CD4-positive, alpha-beta T cell treated with Interleukin-15 for 4 hours (primary cell): Measurements from ENCODE around the gene TMEM132E.

Experiments
- DNase-seq: peaks from one replicate; pipeline ENCODE4 v3.0.0-alpha.2; 2020; ENCODE audit warnings: low spot score

TMEM132E gene

DNA sequence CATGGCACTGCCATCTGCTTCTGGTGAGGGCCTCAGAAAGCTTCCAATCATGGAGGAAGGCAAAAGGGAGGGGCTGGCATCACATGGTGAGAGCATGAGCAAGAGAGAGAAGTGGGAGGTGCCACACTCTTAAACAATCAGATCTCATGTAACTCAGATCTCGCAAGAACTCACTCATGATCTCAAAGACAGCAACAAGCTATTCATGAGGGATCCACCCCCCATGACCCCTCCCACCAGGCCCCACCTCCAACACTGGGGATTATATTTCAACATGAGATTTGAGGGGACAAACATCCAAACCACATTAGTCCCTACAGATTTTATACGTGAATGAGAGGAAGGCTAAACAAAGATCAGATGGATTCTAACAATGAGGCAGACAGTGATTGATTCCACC lies 8.9 kb upstream of the TMEM132E start:
- no peak for DNase-seq

DNA sequence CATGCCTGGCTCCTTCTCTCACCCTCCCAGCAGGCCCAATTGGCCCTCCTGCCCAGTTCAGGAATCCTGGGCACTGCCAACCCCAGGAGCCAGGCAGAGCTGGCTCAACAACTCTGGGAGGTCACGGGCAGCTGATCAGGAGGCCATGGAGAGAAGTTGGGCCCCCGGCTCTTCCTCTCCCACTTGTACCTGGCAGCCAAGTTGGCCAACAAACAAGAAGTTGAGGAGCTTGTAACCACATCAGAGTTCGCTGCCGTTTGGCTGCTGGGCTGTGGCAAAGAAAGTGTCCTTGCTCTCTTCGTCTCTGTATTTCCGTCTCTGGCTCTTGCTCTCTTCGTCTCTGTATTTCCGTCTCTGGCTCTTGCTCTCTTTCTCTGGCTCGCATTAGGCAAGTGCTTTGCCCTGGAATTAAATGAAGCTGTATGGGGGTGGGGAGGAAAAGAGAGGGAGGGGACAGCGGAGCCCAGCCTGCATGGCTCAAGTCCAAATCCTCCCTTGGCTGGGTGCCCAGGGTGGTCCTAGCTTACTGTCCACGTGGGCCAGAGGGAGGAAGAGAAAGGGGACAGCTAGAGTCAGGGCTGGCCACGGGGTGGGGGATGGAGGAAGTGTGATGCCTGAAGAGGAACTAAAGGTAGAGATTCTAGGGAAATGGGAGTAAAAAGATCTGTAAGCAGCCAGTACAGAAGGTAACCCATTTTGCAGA lies 7.8 kb upstream of the TMEM132E start:
- no peak for DNase-seq

DNA sequence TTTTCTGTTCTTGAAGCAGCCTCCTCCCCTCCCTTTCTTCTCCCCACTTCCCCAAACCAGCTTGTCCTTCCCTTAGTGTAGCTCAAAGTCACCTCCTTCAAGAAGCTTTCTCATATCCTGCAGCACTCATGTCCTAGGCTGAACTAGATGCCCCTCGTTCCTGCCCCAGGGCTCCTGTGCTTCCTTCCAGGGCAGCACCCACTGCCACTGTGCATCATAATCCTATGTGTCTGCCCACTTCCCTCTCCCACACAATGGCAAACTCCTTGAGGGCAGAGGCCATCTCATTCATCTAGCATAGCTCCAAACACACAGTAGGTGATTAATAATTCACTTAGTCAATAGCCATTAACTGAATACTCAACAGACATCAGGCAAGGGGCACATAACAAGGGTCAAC lies 6.9 kb upstream of the TMEM132E start:
- DNase-seq = no peak

DNA sequence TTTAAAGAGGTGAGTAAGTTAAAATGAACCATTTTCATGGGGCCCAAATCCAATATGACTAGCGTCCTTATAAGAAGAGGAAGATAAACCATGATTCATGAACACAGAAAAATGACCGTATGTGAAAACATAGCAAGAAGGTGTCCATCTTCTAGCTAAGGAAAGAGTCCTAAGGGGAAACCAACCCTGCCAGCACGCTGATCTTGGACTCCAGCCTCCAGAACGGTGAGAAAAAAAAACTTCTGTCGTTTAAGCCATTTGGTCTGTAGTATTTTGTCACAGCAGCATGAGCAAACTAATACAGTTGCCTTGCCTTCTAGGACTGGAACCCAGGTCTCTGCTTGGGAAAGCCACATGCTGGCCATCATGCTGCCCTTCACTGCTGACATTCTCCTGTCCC lies 4.2 kb upstream of the TMEM132E start:
- no peak for DNase-seq

DNA sequence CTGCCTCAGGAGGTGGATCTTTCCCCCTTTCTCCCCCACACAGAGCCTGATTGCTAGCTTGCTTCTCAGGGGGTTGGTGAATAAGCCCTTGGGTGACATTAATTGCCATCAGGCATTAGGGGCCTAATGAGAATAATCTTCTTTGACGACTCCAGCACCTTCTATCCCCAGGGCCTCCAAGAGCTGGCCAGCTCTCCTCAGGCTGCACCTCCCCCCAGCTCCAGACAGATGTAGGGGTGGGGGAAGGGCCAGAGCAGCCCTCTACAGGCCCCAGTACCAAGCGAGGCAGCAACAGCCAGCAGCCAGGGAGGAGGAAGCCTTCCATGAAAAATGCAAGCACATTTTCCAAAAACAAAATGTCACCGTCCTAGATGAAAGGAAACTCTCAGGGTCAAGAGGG lies 1.4 kb upstream of the TMEM132E start:
- DNase-seq = no peak

DNA sequence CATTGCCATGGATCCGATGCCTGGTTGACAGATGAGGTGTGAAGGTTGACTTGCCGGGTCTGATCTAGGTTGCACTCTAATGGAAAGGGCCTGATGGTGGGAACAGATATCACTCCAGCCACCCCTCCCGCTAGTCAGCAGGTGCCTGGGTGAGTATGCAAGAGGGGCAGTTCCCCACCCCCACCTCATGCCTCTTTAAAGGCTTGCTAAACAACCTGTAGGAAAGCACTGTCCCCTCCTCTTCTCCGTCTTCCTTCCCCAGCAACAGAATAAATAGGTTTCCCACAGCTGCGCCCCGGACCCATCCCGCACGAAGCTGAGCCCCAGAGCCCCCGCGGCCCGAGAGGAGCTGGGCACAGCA lies 746 bp upstream of the TMEM132E start:
- no peak for DNase-seq

DNA sequence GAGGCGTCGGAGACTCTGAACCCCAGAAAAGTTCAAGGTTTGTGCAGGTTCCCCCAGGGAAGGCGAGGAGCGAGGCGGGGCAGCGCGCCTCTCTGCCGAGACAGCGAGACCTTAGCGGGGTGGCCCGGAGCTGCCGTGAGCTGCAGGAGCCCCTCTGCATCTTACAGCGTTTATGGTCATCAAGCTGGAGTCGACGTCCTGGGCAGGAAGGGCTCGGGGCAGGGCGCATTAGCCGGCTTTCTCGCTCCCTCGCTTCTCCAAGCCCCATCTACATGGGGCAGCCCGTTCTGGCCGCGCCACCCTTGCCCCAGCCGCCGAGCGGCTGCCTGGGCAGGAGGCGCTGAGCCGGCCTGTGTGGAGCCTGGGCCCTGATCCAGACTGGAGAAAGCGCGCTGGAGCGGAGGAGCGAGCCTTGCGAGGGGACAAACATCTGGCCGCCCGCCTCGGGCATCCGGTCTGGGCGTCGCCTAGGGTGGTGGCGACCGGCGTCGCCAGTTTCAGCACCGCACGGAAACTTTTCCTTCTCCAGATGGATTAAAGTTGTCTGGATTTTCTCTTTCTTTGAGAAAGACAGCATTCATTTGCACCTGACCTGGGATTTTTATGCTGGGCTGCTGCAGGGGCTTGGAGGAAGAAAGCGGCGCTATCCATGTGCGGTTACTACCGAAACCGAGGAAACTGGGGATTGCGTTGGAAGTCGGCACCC lies 750 bp downstream of the TMEM132E start:
- no peak for DNase-seq

DNA sequence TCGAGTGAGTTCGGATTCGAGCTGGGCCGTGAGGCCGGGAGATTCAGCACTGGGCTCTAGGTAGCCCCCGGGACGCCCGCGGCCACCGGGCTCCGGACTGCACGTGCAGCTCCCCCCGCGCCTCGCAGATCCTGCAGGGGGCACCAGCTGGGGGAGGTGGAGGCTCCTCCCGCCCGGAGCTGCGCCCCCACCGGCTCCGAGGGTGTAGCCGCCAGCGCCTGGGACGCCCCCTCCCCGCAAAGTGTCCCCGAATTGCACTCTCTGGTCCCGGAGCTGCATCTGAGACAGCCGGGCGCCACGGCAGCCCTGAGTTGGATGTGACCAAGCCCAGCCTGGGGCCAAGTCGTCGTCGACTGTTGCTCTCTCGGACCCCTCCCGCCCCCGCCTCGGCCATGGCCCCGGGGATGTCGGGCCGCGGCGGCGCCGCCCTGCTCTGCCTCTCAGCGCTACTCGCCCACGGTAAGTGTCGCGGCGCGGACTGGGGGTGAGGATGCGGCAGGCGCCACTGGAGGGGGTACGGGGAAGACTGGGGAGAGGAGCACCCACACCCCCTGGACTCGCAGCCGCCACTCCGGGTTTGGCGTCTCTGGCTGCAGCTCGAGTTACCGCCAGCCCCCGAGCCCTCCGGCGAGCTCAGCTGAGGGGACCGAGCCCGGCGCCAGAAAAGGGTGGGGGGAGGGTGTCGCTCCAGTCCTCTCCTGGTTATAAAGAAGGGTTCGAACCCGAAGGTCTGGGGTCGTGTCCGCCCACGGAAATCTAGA lies 1.5 kb downstream of the TMEM132E start:
- no peak for DNase-seq

DNA sequence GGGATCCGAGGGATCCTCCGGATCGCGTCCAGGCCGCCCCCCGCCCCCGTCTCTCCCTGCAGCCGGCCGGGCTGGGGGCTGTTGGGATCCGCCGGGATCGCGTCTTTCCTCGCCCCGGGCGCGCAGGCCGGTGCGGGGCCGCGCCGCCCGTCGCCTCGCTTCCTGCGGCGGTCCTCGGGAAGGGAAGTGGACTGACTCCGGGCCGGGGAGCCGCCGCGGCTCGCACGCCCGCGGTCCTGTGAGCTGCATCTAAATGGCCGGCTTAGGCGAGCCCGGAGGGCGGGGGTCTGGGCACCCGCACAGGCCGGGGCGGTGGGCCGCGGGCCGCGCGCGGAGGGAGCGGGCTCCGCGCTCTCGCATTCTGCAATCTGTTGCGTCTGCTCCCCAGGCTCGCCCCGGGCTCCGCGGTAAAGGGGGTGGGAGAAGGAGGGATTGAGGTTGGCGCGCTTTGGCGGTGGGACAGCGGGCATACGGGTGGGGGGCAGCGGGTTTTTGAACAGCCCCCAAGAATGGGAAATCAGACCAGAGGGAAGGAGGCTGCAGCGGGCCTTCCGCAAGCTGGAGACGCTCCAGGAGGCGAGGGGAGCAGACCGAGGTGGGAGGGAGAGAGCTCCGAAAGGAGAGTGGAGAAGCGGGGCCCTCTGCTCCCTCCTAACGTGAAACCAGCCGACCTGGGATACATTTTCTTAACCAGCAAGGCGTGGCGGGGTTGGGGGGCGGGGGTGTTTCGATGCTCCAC lies 2.2 kb downstream of the TMEM132E start:
- no peak for DNase-seq

DNA sequence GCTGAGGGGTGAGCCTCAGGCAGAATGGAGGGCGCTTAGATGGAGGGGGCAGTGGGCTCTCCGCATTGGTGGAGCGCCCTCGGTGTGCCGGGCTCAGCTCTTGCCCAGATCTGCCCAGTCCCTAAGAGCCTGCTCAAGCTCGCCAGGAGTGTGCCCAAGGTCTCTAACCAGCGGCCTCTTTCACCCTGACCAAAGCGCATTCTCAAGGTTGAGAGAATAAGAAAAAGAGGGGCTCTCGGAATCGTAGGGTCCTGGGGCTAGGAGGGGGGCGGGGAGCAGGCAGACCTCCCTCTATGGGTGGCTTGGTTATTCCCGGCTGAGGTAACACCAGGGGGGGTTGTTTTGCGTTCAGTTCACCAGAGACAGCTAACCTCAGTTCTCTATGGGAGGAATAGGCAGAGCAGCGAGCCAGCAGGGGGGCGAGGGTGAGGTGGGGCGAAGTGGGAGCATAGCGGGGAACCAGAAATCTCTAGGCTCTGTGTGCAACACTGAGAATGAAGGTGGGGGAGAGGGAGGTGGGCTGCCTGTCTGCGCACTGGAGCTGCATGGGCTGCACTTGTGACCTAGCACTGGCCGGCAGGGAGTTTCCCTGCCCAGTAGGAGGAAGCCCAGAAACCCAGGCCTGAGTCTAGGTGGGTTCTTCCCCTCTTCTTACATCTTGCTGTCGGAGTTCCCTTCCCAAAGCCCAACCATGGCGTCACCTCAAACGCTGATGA lies 3.0 kb downstream of the TMEM132E start:
- no peak for DNase-seq

DNA sequence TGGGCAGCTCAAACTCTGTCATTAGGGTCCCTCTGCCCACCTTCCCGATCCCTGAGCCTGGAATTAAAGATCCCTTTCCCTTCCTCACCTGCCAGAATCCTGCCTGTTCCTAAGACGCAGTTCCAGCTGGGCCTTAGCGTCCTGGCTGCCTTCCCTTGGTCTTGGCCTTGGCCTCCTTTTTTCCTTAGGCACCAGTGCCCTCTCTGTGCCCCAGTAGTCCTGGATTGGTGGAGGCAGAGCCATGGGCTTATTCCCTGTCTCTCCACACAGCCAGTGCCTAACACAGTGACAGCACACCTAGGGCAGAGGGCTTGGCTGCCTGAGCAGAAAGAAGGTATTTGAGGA lies 3.5 kb downstream of the TMEM132E start:
- DNase-seq = no peak

DNA sequence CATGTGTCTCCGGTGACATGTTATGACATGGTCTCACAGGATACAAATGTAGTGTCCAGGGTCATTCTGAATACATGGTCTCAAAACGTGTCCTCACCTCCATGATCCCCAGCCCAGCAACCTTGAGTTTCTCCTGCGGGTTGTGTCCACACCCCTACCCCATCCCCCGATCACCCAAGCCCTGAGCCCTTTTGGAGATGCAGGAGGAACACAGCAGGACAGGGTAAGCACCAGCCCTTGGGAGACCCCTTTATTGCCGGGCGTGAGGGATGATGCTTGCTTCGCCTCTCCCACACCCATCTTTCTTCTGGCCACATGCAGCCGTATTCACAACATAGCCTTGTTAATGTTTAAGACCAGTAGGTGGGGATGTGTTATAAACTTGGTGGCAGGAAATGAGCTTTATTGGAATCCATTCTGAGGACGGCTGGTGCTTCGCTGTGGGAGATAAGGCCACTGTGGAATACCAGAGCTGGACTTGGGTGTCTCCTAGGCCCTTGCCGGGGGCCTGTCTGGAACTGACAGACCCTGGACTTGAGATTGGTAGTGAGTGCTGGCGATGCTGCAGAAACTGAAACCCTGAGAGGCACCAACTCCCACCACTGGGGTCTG lies 5.5 kb downstream of the TMEM132E start:
- no peak for DNase-seq

DNA sequence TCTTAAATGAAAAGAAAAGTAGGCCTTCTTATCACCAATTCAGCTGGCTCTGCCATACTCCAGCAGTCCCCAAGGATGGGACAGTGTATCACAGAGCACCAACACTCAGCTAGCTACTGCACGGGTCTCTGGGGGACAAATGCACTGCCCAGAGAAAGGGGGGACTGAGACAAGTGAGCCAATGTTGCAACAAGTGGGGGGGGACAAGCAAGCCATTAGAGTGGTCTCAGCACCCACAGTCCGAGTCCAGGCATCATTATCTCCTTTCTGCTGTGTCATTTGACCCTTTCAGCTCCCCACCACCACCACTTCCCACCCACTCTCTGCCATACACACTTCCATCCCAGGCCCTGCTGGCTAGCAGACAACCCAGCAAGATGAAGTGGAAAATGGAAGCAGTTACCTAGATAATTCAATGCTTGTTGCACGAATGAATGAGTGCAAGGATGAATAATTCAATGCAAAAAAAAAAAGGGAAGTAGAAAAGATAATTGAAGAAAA lies 7.0 kb downstream of the TMEM132E start:
- no peak for DNase-seq

DNA sequence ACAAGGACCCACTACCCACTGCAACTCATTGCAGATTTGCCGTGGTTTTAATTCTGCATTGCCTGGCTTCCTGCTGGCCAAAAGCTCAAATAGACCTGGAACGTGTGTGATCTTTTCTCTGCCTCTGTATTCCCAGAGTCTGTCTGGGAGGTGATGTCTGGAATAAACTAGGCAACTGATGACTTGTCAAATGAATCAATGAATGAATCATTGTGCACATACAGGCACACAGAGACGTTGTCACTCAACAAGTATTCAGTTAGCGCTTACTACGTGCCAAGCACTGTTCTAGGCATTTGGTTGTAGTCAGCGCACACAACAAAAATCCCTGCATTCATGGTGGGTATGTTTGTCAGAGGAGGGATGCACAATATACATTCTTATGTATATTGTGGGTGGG lies 8.9 kb downstream of the TMEM132E start:
- DNase-seq = no peak

DNA sequence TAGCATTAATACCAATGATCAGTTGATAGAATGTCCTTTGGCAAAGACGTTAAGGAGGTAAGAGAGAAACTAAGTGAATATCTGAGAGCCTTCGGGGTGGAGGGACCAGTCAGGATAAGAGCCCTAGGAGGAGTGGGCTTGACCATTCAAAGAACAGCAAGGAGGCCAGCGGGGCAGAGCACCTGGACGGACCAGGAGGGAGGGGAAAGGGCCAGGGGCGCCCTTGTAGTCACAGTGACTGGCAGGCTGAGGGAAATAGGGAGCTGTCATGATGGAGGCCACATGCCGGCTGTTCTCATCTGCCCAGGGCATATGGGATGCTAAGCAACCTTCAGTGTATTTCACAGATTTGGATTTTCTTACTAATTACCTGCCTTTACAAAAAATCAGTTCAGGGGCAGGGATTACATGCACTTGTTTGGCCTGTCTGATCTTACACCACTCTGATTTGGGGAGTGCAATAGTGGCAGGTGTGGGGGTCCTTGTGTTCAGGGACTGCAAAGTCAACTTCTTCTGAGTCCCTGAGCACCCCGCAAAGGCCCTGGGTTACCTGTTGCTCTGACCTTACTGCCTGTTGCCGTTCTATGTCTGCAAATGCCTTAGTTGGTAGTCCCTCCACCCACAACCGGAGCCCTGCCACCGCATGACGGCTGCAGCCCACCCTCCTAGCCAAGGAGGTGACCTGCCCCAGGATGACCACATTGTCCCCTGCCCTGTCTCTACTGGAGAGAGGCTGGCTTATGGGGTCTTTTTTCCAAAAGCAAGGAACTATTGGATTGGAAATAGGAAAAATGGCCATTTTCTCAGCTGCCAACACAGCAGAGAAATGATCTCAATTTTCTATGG lies 10.0 kb downstream of the TMEM132E start:
- DNase-seq = no peak

DNA sequence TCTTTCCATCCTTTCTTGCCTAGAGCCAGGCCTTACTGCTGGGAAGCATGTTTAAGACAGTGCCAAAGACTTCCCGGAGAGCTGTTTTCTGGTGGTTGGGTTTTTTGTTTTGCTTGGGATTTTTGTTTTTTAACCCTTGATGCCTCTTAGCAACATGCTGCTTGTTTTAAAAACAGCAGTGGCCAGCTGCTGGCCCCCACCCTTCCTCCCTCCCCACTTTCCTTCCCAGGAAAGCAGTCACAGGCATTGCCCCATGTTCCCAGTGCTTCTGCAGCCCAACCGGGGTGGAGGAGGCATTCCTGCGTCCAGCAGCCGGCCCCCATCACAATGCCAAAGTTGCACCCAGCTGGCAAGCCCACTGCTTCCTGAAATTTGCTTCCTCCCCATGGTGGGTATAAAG lies 12.6 kb downstream of the TMEM132E start:
- no peak for DNase-seq

DNA sequence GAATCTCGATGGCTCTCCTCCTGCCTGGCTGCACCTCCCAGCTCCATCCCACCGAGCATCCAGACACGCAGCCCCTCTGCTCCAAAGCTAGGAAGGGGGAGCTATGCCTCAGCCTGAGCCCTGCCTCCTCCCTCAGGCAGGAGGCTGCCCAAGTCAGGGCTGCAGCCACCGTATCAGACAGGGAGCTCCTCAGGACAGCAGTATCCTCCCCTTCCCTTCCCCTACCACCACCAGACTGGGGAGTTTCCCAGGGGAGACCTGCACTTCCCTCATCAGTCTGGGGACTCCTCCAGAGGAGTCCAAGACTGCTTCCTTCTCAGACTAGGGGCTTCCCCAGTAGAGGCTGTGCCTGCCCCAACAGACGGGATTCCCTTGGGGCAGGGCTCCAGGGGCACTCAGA lies 17.5 kb downstream of the TMEM132E start:
- DNase-seq = no peak

DNA sequence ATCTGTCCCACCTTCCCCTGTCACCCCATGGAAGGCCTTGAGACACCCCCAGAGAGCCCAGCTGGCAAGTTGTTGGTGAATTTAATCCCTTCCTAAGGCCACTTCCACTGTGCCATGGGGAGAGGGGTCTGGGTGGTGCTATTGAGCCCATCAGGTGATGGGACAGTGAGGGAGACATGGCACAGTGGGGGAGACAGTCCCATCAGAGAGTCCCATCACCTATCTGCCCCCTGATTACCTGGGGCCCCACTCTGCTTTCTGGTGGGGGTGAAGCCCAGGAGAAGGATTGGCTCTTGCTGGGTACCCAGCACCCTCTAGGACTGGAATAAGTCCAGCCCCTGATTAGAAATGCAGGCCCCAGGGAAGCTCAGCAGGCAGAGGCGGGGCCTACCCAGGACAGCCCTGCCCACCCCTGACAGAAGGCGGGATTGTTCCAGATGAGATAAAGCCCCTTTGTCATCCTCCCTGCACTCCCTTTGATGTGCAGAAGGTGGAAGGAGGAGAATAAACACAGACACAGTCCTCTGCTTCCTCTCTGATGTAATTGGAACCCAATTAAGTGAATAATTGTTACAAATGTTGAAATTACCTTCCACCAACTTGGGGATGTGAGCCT lies 18.9 kb downstream of the TMEM132E start:
- DNase-seq = no peak

DNA sequence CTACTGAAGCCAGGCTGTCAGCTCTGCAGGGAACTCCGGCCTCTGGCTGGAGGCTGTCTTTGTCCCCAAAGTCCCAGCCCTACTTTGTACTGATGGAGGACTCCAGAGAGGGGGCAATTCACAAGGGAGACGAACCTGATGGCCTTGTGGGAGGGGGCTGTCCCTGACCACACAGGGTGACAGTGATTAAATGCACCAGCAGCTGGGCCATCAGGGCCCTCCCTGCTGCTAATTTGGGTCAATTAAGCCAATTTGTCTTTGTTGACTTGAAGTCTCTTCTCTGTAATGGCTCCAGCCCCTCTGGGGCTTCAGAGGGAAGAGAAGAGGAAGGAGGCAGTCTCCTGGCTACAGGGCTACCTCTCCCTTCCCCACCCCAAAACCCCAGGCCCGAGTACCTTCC lies 22.0 kb downstream of the TMEM132E start:
- DNase-seq = no peak

DNA sequence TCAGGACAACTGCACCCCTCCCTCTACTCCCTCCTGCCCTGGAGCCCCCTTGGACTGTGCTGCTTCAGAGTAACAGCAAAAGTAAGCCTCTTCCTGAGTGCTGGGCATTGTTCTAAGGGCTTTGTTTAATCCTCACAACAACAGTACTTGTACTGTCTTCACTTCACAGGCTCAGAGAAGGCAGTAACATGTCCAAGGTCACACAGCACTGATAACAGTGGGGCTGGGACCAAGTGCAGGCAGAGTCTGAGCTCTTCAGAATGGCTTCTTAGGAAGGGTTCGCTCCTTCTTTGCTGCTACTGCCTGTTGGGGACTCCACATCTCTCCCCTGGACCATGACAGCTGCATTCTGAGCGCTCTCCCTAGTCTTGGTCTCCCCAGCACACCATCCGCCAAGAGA lies 24.6 kb downstream of the TMEM132E start:
- DNase-seq = no peak
